Measurements from ENCODE around the gene IRGC. TPM values are rescaled to one million over a fixed set of nuclear protein-coding genes. Genes with fewer than 3 reads are reported as not detected.

IRGC gene
- polyA plus RNA-seq, 2 of the 4 experiments (the other 2 are of a cell fraction): not detected

- no peak overlapping the region for H3K4me2 ChIP-seq
- H3K27ac ChIP-seq: no peak overlapping the region
- ATAC-seq: no peak
- 91% methylated on average over 4 of the region's 4 CpGs for WGBS (ENCODE audit: missing lambda C conversion rate)
- ChIA-PET CTCF (interaction anchor here (1.0 to 19.0 kb wide), 5 partner anchors 13 to 51 kb away, joined by 3 to 340 read pairs (median 5); partner anchors contain the start of gene SMG9), POLR2A (no interaction called here)
- no peaks in the 10 kb centered on the region for H3K9me3 ChIP-seq
- no peak for FAIRE-seq
- no peak for DNase-seq (ENCODE audit: low read depth in 1 of 2, low spot score in 1 of 2)
- no peak for TF ChIP-seq MAFK (IDR thresholded peaks at IDR 0.05; ENCODE audit: partially characterized antibody)
- TF ChIP-seq POLR2AphosphoS2 (conservative IDR thresholded peaks at IDR 0.05; ENCODE audit: low read length): no peak
- peaks cover 18% of the 10 kb centered on the region for H3K4me1 ChIP-seq
- H3K4me3 ChIP-seq: no peak overlapping the region
Measured at GRCh38 chr19:43748205-43748594, 32.3 kb downstream of the IRGC start.

GRCh38 chr19:43748685-43749084, 32.8 kb downstream of the IRGC start:
- Histone ChIP-seq H3K4me3 (no peak overlapping the region), H3K9me3 (no peaks in the 10 kb centered on the region), H3K4me1 (peaks cover 23% of the 10 kb centered on the region), H3K4me2 (no peak overlapping the region), H3K27ac (no peak overlapping the region)
- TF ChIP-seq CHD4 (IDR thresholded peaks at IDR 0.05; ENCODE audit: borderline replicate concordance): no peak
- TF ChIP-seq HDAC2 (IDR thresholded peaks at IDR 0.05): no peak
- no peak for TF ChIP-seq HOXB13 (CRISPR knock-in tag; IDR thresholded peaks at IDR 0.05; ENCODE audit: low read depth)
- TF ChIP-seq E2F6 (IDR thresholded peaks at IDR 0.05; ENCODE audit: borderline replicate concordance, low read depth): no peak
- TF ChIP-seq BHLHE40 (IDR thresholded peaks at IDR 0.05; ENCODE audit: low read depth, low read length): no peak
- no peak for TF ChIP-seq PBX3 (IDR thresholded peaks at IDR 0.05)
- TF ChIP-seq FOSL2 (IDR thresholded peaks at IDR 0.05): no peak
- TF ChIP-seq FOSL2 (CRISPR knock-in tag; IDR thresholded peaks at IDR 0.05): no peak
- no peak for TF ChIP-seq POLR2A (IDR thresholded peaks at IDR 0.05; ENCODE audit: low read length)
- no peak for TF ChIP-seq BCL3 (IDR thresholded peaks at IDR 0.05)
- no peak for TF ChIP-seq CHD2 (IDR thresholded peaks at IDR 0.05; ENCODE audit: low read length, partially characterized antibody)
- TF ChIP-seq ZNF302 (CRISPR knock-in tag; IDR thresholded peaks at IDR 0.05): no peak
- FAIRE-seq: no peak
- DNase-seq (ENCODE audit: low read depth in 1 of 2, low spot score in 1 of 2): no peak
- WGBS (ENCODE audit: missing lambda C conversion rate): 91% methylated on average over 4 of the region's 4 CpGs
- ChIA-PET POLR2A (no interaction called here), CTCF (interaction anchor here (1.0 to 19.0 kb wide), 4 partner anchors 13 to 37 kb away, joined by 4 to 340 read pairs (median 42); partner anchors contain the start of gene SMG9)
- no peak for ATAC-seq

- Histone ChIP-seq H3K4me2 (no peak overlapping the region), H3K4me1 (peaks cover 23% of the 10 kb centered on the region), H3K27ac (no peak overlapping the region), H3K4me3 (no peak overlapping the region), H3K9me3 (no peaks in the 10 kb centered on the region)
- CTCF ChIA-PET: interaction anchor here (0.8 to 2.1 kb wide), 4 partner anchors 12 to 36 kb away, joined by 3 to 5 read pairs (median 4); no protein-coding TSS in a partner anchor
- POLR2A ChIA-PET: no interaction called here
- FAIRE-seq (no peak), DNase-seq (ENCODE audit: low read depth in 1 of 2, low spot score in 1 of 2) (no peak), ATAC-seq (no peak)
- no peak for TF ChIP-seq CBX2 (IDR thresholded peaks at IDR 0.05; ENCODE audit: borderline replicate concordance, low read depth)
- no peak for TF ChIP-seq KDM1A (IDR thresholded peaks at IDR 0.05; ENCODE audit: low read depth)
- TF ChIP-seq ELK1 (IDR thresholded peaks at IDR 0.05; ENCODE audit: low read depth, low read length): no peak
- no peak for TF ChIP-seq JUN (IDR thresholded peaks at IDR 0.05)
- no peak for TF ChIP-seq HMGXB4 (CRISPR knock-in tag; IDR thresholded peaks at IDR 0.05; ENCODE audit: borderline replicate concordance)
- TF ChIP-seq USF2 (IDR thresholded peaks at IDR 0.05): no peak
- peak; percentile 87 for TF ChIP-seq MAFK (IDR thresholded peaks at IDR 0.05; ENCODE audit: partially characterized antibody)
- TF ChIP-seq FOSB (CRISPR knock-in tag; IDR thresholded peaks at IDR 0.05): no peak
- no peak for TF ChIP-seq REST (IDR thresholded peaks at IDR 0.05)
- 92% methylated on average over 7 of the region's 7 CpGs for WGBS (ENCODE audit: missing lambda C conversion rate)
Measured at GRCh38 chr19:43749152-43749551, 33.3 kb downstream of the IRGC start.
